ENCODE results near the gene KAT2A.

GRCh38 chr17:42163696-42164407 lies 42.7 kb upstream of the KAT2A start:
- TF ChIP-seq, protein P1, sequence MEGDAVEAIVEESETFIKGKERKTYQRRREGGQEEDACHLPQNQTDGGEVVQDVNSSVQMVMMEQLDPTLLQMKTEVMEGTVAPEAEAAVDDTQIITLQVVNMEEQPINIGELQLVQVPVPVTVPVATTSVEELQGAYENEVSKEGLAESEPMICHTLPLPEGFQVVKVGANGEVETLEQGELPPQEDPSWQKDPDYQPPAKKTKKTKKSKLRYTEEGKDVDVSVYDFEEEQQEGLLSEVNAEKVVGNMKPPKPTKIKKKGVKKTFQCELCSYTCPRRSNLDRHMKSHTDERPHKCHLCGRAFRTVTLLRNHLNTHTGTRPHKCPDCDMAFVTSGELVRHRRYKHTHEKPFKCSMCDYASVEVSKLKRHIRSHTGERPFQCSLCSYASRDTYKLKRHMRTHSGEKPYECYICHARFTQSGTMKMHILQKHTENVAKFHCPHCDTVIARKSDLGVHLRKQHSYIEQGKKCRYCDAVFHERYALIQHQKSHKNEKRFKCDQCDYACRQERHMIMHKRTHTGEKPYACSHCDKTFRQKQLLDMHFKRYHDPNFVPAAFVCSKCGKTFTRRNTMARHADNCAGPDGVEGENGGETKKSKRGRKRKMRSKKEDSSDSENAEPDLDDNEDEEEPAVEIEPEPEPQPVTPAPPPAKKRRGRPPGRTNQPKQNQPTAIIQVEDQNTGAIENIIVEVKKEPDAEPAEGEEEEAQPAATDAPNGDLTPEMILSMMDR (IDR thresholded peaks at IDR 0.05): no peak
- no peak for TF ChIP-seq POLR2AphosphoS5 (IDR thresholded peaks at IDR 0.05)
